HepG2 (cell line): ENCODE data around the gene TBL3. TPM values are rescaled to one million over a fixed set of nuclear protein-coding genes. Genes with fewer than 3 reads are reported as not detected.

Source experiments
- ATF5 ChIP-seq: sonication (generic); formaldehyde crosslinking; IDR thresholded peaks from 2 replicates; pipeline ENCODE4 v1.4.0; 2020; ENCODE audit warnings: mild to moderate bottlenecking, low read depth, missing genetic modification reagents
- ATF7 ChIP-seq, 2 experiments: fragments of 450-650 bp in 1 of 2; sonication (generic) in 1 of 2; formaldehyde crosslinking in 1 of 2; IDR thresholded peaks; 2 replicates each; pipeline versions ENCODE4 v1.4.0 to v1.6.1; 2016 to 2020; ENCODE audit warnings: antibody characterized with exemption in 1 of 2, mild to moderate bottlenecking in 1 of 2, missing genetic modification reagents in 1 of 2
- ATM ChIP-seq: fragments of 450-650 bp; IDR thresholded peaks from 2 replicates; pipeline ENCODE4 v1.7.1; 2017; ENCODE audit warnings: mild to moderate bottlenecking, borderline replicate concordance
- CBX5 ChIP-seq: sonication (generic); formaldehyde crosslinking; IDR thresholded peaks from 2 replicates; pipeline ENCODE4 v1.4.0; 2020; ENCODE audit warnings: missing genetic modification reagents, borderline replicate concordance
- CREBL2 ChIP-seq: sonication (generic); formaldehyde crosslinking; IDR thresholded peaks from 2 replicates; pipeline ENCODE4 v1.8.1; 2023; ENCODE audit warnings: missing genetic modification reagents, mild to moderate bottlenecking, borderline replicate concordance
- ESRRA ChIP-seq: sonication (generic); formaldehyde crosslinking; IDR thresholded peaks from 2 replicates; pipeline ENCODE4 v1.5.1; 2020; ENCODE audit warnings: mild to moderate bottlenecking, low read depth, missing genetic modification reagents
- FOSL2 ChIP-seq: sonication (generic); formaldehyde crosslinking; IDR thresholded peaks from 2 replicates; pipeline ENCODE4 v1.4.0; 2020; ENCODE audit warnings: missing genetic modification reagents
- GATA4 ChIP-seq: sonication (generic); IDR thresholded peaks from 2 replicates; pipeline ENCODE4 v1.6.1; 2016; ENCODE audit warnings: antibody characterized with exemption, low read depth, borderline replicate concordance
- GATAD2A ChIP-seq: IDR thresholded peaks from 2 replicates; pipeline ENCODE4 v1.6.1; 2016
- HBP1 ChIP-seq: IDR thresholded peaks from 2 replicates; pipeline ENCODE4 v1.6.1; 2016; ENCODE audit warnings: low read depth, control low read depth
- HMGA1 ChIP-seq: sonication (generic); formaldehyde crosslinking; conservative IDR thresholded peaks from 2 replicates; pipeline ENCODE4 v1.4.0; 2020; ENCODE audit warnings: missing genetic modification reagents
- MXD4 ChIP-seq: IDR thresholded peaks from 2 replicates; pipeline ENCODE4 v1.6.1; 2016; ENCODE audit warnings: mild to moderate bottlenecking, missing biosample characterization, missing genetic modification reagents
- NCOA5 ChIP-seq: sonication (generic); formaldehyde crosslinking; IDR thresholded peaks from 2 replicates; pipeline ENCODE4 v1.4.0; 2020; ENCODE audit warnings: missing genetic modification reagents
- NFE2 ChIP-seq: sonication (generic); formaldehyde crosslinking; IDR thresholded peaks from 2 replicates; pipeline ENCODE4 v1.4.0; 2020; ENCODE audit warnings: missing genetic modification reagents
- PHB2 ChIP-seq: fragments of 450-650 bp; IDR thresholded peaks from 2 replicates; pipeline ENCODE4 v1.6.1; 2018; ENCODE audit not compliant: partially characterized antibody
- POGK ChIP-seq: sonication (generic); formaldehyde crosslinking; conservative IDR thresholded peaks from 2 replicates; pipeline ENCODE4 v1.8.0; 2022; ENCODE audit warnings: mild to moderate bottlenecking, moderate library complexity, missing genetic modification reagents
- RAD21 ChIP-seq: fragments of 450-650 bp; formaldehyde crosslinking; IDR thresholded peaks from 2 replicates; pipeline ENCODE4 v1.5.0; 2020; ENCODE audit warnings: mild to moderate bottlenecking
- SAP130 ChIP-seq: IDR thresholded peaks from 2 replicates; pipeline ENCODE4 v1.6.1; 2016; ENCODE audit warnings: low read depth
- SYNCRIP ChIP-seq: fragments of 200-400 bp; formaldehyde crosslinking; IDR thresholded peaks from 2 replicates; pipeline ENCODE4 v1.6.1; 2018; ENCODE audit warnings: mild to moderate bottlenecking, low read depth, low read length; ENCODE audit not compliant: insufficient read depth
- ZBTB38 ChIP-seq: sonication (generic); formaldehyde crosslinking; IDR thresholded peaks from 2 replicates; pipeline ENCODE4 v1.5.1; 2020; ENCODE audit warnings: mild to moderate bottlenecking, missing genetic modification reagents
- ZBTB42 ChIP-seq: sonication (generic); formaldehyde crosslinking; IDR thresholded peaks from 2 replicates; pipeline ENCODE4 v1.5.0; 2020; ENCODE audit warnings: mild to moderate bottlenecking, missing genetic modification reagents
- ZNF460 ChIP-seq: sonication (generic); formaldehyde crosslinking; IDR thresholded peaks from 2 replicates; pipeline ENCODE4 v1.5.1; 2020; ENCODE audit warnings: missing genetic modification reagents, mild to moderate bottlenecking, borderline replicate concordance
- ZNF484 ChIP-seq: sonication (generic); formaldehyde crosslinking; IDR thresholded peaks from 2 replicates; pipeline ENCODE4 v1.5.1; 2020; ENCODE audit warnings: mild to moderate bottlenecking, low read depth, missing genetic modification reagents, borderline replicate concordance
- ZNF784 ChIP-seq: sonication (generic); formaldehyde crosslinking; IDR thresholded peaks from 2 replicates; pipeline ENCODE4 v1.5.1; 2020; ENCODE audit warnings: missing genetic modification reagents, mild to moderate bottlenecking, borderline replicate concordance
- polyA plus RNA-seq, 8 experiments: library from polyadenylated mRNA; depleted of rRNA in 3 of 8; stranded (reverse) in 7 of 8; unstranded in 1 of 8; fragments of >200 nt; fragmentation: Illumina TruSeq in 4 of 8; extraction: Trizol in 4 of 8; gene quantifications; 2 replicates each; pipeline versions ENCODE4 v1.2.1 to v1.2.3, GENCODE V29; 2011 to 2016; ENCODE audit warnings: low read depth in 4 of 8, missing spikeins in 1 of 8, mixed read lengths in 1 of 8; ENCODE audit not compliant: insufficient read depth in 1 of 8
- total RNA-seq, 5 experiments: library from RNA; depleted of rRNA; stranded (reverse); fragments of >200 nt; fragmentation: Illumina TruSeq; extraction: Trizol; gene quantifications; 2 replicates each; pipeline ENCODE4 v1.2.3, GENCODE V29; 2016; ENCODE audit warnings: low read depth in 1 of 5
- TF ChIP-seq, protein P1 (sequence below): sonication (generic); formaldehyde crosslinking; IDR thresholded peaks from 2 replicates; pipeline ENCODE4 v1.4.0; 2020; ENCODE audit warnings: low read depth, mild to moderate bottlenecking, missing genetic modification reagents

The TBL3 gene
- total and polyA plus RNA-seq, 2 of the 13 experiments (the other 11 are each of a cell fraction or from before 2014, with no cell fraction given), result 16.8 to 38.0 TPM

DNA sequence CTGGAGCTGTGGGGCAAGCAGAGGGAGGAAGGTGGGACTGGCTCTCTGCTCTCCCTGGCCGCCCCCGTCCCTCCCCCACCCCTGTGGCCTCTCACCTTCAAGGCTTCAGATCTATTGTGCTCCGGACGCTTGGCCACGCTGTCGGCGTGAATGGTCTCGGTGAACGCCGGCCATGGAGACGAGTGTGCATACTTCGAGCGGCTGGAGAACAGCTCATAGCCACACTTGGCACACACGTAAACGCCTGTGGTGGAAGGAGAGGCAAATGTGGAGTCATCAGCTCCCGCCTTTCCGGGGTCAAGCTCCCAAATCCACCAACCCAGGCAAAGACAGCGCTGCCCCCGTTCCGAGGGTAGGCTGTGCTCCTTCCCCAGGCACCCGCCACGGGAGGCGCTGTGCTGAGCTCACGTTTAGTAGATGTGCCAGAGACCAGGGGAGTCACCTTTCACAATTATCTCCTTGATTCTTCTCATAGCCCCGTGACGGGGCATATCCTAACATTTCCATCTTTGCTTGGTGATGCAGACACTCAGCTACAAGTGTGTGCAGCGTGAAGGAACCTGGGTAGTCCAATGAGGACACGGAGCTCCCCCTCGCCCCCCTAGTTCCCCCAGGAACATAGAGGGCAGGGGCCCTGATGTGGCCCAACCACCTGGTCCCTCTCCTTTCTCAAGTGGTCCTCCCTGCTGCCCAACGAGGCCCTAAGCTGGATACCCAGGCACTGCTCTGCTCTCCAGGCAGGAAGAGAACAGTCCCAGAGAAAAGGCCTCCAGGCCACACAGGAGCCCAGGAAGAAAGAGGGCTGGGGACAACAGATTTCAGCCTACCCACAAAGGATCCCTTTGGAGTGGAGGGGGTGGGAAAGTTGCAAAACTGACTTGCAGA is 30.4 kb upstream of the TBL3 start (continued):
- TF ChIP-seq CREBL2 (CRISPR knock-in tag) (no peak), MXD4 (no peak), GATA4 (no peak), RAD21 (CRISPR knock-in tag) (peak; percentile 56), SYNCRIP (no peak), ESRRA (CRISPR knock-in tag) (no peak), ZNF460 (no peak), ZBTB38 (no peak), POGK (CRISPR knock-in tag) (no peak), SAP130 (peak; percentile 55), FOSL2 (peak; percentile 38), ZNF484 (no peak), CBX5 (CRISPR knock-in tag) (no peak), ATM (no peak), NFE2 (CRISPR knock-in tag) (no peak), ATF5 (CRISPR knock-in tag) (0 out of 2 replicates have a peak, but pooled peaks have one; percentile 13), ATF7 (IDR thresholded peaks at IDR 0.05) (no peak), ATF7 (CRISPR knock-in tag; IDR thresholded peaks at IDR 0.05) (no peak), HMGA1 (CRISPR knock-in tag) (no peak), HBP1 (CRISPR knock-in tag) (no peak), PHB2 (no peak), ZBTB42 (CRISPR knock-in tag) (no peak), ZNF784 (no peak; the same call in 1 of the 2 replicates), GATAD2A (no peak), NCOA5 (CRISPR knock-in tag) (no peak)
- TF ChIP-seq, protein P1, sequence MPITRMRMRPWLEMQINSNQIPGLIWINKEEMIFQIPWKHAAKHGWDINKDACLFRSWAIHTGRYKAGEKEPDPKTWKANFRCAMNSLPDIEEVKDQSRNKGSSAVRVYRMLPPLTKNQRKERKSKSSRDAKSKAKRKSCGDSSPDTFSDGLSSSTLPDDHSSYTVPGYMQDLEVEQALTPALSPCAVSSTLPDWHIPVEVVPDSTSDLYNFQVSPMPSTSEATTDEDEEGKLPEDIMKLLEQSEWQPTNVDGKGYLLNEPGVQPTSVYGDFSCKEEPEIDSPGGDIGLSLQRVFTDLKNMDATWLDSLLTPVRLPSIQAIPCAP (CRISPR knock-in tag), result no peak
